NCI-H2029 (cell line): ENCODE data around the gene SERPINB5.

Experiments
- DNase-seq: peaks from one replicate; lab custom pipeline; 2025; lab: John Stamatoyannopoulos, UW

SERPINB5 gene

GRCh38 chr18:63470751-63471150 lies 6.0 kb upstream of the SERPINB5 start:
- no peak for DNase-seq

GRCh38 chr18:63472380-63472779 lies 4.4 kb upstream of the SERPINB5 start:
- DNase-seq, result no peak

GRCh38 chr18:63477200-63477599 lies 442 bp downstream of the SERPINB5 start:
- DNase-seq, result no peak

GRCh38 chr18:63477968-63478367 lies 1.2 kb downstream of the SERPINB5 start:
- no peak for DNase-seq

GRCh38 chr18:63479826-63480225 lies 3.1 kb downstream of the SERPINB5 start:
- no peak for DNase-seq

GRCh38 chr18:63480476-63480875 lies 3.7 kb downstream of the SERPINB5 start:
- no peak for DNase-seq

- DNase-seq, result no peak
Measured at GRCh38 chr18:63480915-63481314, 4.2 kb downstream of the SERPINB5 start.

GRCh38 chr18:63487676-63488075 lies 10.9 kb downstream of the SERPINB5 start:
- DNase-seq, result no peak

- DNase-seq, result no peak
Measured at GRCh38 chr18:63488160-63488559, 11.4 kb downstream of the SERPINB5 start.

- no peak for DNase-seq
Measured at GRCh38 chr18:63492851-63493250, 16.1 kb downstream of the SERPINB5 start.

GRCh38 chr18:63495675-63496074 lies 18.9 kb downstream of the SERPINB5 start:
- no peak for DNase-seq

- DNase-seq, result no peak
Measured at GRCh38 chr18:63505566-63506335, 29.0 kb downstream of the SERPINB5 start.

GRCh38 chr18:63506336-63506646 lies 29.5 kb downstream of the SERPINB5 start:
- DNase-seq, result no peak

- no peak for DNase-seq
Measured at GRCh38 chr18:63508596-63508995, 31.8 kb downstream of the SERPINB5 start.

- no peak for DNase-seq
Measured at GRCh38 chr18:63511285-63511684, 34.5 kb downstream of the SERPINB5 start.

- no peak for DNase-seq
Measured at GRCh38 chr18:63514326-63514725, 37.6 kb downstream of the SERPINB5 start.

GRCh38 chr18:63514888-63515678 lies 38.3 kb downstream of the SERPINB5 start:
- DNase-seq, result no peak

- DNase-seq, result no peak
Measured at GRCh38 chr18:63515801-63516200, 39.0 kb downstream of the SERPINB5 start.

- peak; percentile 6 for DNase-seq
Measured at GRCh38 chr18:63518178-63519012, 41.6 kb downstream of the SERPINB5 start.

GRCh38 chr18:63520053-63520685 lies 43.4 kb downstream of the SERPINB5 start:
- DNase-seq, result no peak

- DNase-seq, result no peak
Measured at GRCh38 chr18:63523660-63524059, 46.9 kb downstream of the SERPINB5 start.

- no peak for DNase-seq
Measured at GRCh38 chr18:63527251-63527650, 50.5 kb downstream of the SERPINB5 start.
